ENCODE data around the gene DDIT3. TPM values are rescaled to one million over a fixed set of nuclear protein-coding genes. Genes with fewer than 3 reads are reported as not detected.

DDIT3 gene
- total and polyA plus RNA-seq, 2 of the 8 experiments (the other 6 are each of a cell fraction or from before 2014, with no cell fraction given): 4.9 to 5.7 TPM

DNA sequence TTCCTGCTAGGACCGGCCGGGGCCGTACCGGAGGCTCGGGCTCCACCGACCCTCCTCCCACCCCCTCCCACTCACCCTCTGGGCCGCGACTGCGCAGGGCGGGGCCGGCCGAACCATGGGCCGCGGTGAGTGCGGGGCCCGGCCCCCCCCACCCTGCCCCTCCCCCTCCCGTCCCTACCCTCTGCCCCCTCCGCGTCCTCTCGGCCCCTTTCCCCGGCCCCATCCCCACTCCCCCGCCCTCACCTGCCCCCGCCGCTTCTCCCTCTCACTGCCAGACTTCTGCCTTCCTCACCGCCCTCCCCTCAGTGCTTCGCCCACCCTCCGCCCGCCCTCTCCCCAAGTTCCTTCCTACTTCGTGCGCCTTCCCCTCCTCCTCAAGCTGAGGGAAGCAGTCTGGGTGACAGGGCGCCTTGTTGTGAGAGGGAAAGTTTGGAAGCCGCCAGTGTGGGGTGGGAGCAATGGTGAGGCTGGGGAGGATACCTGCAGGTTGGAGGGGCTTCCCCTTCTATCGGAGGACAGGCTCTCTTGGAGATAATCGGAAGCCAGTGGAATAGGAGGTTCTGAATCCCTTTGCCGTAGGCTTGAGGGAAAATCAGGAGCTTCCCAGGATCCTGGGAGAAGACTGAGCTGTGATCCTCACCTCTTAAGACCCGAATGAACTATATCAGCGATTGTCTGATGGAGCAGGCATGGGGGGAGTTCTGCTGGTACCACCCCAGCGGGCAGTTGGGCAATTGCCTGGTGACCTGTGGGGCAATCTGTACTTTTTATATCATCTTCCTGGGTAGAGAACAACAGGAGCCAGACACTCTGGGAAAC is 2.8 kb upstream of the DDIT3 start (continued):
- TF ChIP-seq CTBP2 (IDR thresholded peaks at IDR 0.05; ENCODE audit: borderline replicate concordance, insufficient read depth, insufficient read length, low read length) (no peak), KDM4A (IDR thresholded peaks at IDR 0.05; ENCODE audit: low read depth, low read length, severe bottlenecking) (peak; percentile 47), ASH2L (IDR thresholded peaks at IDR 0.05; ENCODE audit: low read length) (peak; percentile 53), SP1 (IDR thresholded peaks at IDR 0.05; ENCODE audit: low read depth, low read length) (0 out of 2 replicates have a peak, but pooled peaks have one; percentile 7), RBBP5 (IDR thresholded peaks at IDR 0.05; ENCODE audit: borderline replicate concordance, low read depth, low read length) (peak; percentile 77; the same call in 1 of the 2 replicates), TCF12 (IDR thresholded peaks at IDR 0.05; ENCODE audit: low read depth, low read length) (no peak), SUZ12 (IDR thresholded peaks at IDR 0.05; ENCODE audit: low read length) (no peak), HDAC6 (IDR thresholded peaks at IDR 0.05; ENCODE audit: low read depth, low read length) (no peak), BRCA1 (IDR thresholded peaks at IDR 0.05; ENCODE audit: low read depth, low read length) (no peak)
- TF ChIP-seq, protein P1, sequence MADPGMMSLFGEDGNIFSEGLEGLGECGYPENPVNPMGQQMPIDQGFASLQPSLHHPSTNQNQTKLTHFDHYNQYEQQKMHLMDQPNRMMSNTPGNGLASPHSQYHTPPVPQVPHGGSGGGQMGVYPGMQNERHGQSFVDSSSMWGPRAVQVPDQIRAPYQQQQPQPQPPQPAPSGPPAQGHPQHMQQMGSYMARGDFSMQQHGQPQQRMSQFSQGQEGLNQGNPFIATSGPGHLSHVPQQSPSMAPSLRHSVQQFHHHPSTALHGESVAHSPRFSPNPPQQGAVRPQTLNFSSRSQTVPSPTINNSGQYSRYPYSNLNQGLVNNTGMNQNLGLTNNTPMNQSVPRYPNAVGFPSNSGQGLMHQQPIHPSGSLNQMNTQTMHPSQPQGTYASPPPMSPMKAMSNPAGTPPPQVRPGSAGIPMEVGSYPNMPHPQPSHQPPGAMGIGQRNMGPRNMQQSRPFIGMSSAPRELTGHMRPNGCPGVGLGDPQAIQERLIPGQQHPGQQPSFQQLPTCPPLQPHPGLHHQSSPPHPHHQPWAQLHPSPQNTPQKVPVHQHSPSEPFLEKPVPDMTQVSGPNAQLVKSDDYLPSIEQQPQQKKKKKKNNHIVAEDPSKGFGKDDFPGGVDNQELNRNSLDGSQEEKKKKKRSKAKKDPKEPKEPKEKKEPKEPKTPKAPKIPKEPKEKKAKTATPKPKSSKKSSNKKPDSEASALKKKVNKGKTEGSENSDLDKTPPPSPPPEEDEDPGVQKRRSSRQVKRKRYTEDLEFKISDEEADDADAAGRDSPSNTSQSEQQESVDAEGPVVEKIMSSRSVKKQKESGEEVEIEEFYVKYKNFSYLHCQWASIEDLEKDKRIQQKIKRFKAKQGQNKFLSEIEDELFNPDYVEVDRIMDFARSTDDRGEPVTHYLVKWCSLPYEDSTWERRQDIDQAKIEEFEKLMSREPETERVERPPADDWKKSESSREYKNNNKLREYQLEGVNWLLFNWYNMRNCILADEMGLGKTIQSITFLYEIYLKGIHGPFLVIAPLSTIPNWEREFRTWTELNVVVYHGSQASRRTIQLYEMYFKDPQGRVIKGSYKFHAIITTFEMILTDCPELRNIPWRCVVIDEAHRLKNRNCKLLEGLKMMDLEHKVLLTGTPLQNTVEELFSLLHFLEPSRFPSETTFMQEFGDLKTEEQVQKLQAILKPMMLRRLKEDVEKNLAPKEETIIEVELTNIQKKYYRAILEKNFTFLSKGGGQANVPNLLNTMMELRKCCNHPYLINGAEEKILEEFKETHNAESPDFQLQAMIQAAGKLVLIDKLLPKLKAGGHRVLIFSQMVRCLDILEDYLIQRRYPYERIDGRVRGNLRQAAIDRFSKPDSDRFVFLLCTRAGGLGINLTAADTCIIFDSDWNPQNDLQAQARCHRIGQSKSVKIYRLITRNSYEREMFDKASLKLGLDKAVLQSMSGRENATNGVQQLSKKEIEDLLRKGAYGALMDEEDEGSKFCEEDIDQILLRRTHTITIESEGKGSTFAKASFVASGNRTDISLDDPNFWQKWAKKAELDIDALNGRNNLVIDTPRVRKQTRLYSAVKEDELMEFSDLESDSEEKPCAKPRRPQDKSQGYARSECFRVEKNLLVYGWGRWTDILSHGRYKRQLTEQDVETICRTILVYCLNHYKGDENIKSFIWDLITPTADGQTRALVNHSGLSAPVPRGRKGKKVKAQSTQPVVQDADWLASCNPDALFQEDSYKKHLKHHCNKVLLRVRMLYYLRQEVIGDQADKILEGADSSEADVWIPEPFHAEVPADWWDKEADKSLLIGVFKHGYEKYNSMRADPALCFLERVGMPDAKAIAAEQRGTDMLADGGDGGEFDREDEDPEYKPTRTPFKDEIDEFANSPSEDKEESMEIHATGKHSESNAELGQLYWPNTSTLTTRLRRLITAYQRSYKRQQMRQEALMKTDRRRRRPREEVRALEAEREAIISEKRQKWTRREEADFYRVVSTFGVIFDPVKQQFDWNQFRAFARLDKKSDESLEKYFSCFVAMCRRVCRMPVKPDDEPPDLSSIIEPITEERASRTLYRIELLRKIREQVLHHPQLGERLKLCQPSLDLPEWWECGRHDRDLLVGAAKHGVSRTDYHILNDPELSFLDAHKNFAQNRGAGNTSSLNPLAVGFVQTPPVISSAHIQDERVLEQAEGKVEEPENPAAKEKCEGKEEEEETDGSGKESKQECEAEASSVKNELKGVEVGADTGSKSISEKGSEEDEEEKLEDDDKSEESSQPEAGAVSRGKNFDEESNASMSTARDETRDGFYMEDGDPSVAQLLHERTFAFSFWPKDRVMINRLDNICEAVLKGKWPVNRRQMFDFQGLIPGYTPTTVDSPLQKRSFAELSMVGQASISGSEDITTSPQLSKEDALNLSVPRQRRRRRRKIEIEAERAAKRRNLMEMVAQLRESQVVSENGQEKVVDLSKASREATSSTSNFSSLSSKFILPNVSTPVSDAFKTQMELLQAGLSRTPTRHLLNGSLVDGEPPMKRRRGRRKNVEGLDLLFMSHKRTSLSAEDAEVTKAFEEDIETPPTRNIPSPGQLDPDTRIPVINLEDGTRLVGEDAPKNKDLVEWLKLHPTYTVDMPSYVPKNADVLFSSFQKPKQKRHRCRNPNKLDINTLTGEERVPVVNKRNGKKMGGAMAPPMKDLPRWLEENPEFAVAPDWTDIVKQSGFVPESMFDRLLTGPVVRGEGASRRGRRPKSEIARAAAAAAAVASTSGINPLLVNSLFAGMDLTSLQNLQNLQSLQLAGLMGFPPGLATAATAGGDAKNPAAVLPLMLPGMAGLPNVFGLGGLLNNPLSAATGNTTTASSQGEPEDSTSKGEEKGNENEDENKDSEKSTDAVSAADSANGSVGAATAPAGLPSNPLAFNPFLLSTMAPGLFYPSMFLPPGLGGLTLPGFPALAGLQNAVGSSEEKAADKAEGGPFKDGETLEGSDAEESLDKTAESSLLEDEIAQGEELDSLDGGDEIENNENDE (IDR thresholded peaks at IDR 0.05; ENCODE audit: insufficient replicate concordance, low read length): no peak

Data from H1 (cell line).